OCI-LY3 (cell line): ENCODE measurements around the gene KRT6B.

Experiments
- H2AFZ ChIP-seq: fragments of 200-600, 300-600 bp; shearing (Covaris generic); 2 replicates; pipeline ENCODE4 v1.6.0; 2014; ENCODE audit warnings: antibody characterized with exemption, low read depth, low read length
- H3K27ac ChIP-seq: fragments of 200-600, 300-600 bp; sonication (generic); 2 replicates; pipeline ENCODE4 v1.5.1; 2014; ENCODE audit warnings: mild to moderate bottlenecking, low read length, moderate library complexity, mixed read lengths
- H3K27me3 ChIP-seq: fragments of 200-600, 300-600 bp; sonication (generic); 2 replicates; pipeline ENCODE4 v1.6.1; 2014; ENCODE audit warnings: low read depth, low read length, mixed read lengths
- H3K36me3 ChIP-seq: fragments of 200-600, 300-600 bp; sonication (generic); replicated peaks from 2 replicates; pipeline ENCODE3; 2014; ENCODE audit warnings: low read depth, low read length, mixed read lengths
- H3K4me1 ChIP-seq: fragments of 300-600, 200-600 bp; sonication (generic); 2 replicates; pipeline ENCODE4 v1.6.1; 2014; ENCODE audit warnings: low read length, mixed read lengths
- H3K4me2 ChIP-seq: fragments of 200-600, 300-600 bp; sonication (generic); 2 replicates; pipeline ENCODE4 v1.6.1; 2014; ENCODE audit warnings: low read length, mixed read lengths
- H3K4me3 ChIP-seq: fragments of 300-600, 200-600 bp; sonication (generic); 2 replicates; pipeline ENCODE4 v1.5.1; 2014; ENCODE audit warnings: antibody characterized with exemption, mild to moderate bottlenecking, low read length, moderate library complexity
- H3K79me2 ChIP-seq: fragments of 300-600, 200-600 bp; shearing (Covaris generic); 2 replicates; pipeline ENCODE4 v1.6.1; 2014; ENCODE audit warnings: mild to moderate bottlenecking, low read length, mixed read lengths
- H3K9ac ChIP-seq: fragments of 300-600, 200-600 bp; shearing (Covaris generic); 2 replicates; pipeline ENCODE4 v1.6.0; 2014; ENCODE audit warnings: mild to moderate bottlenecking, low read length, moderate library complexity
- H3K9me3 ChIP-seq: fragments of 200-600, 300-600 bp; shearing (Covaris generic); 2 replicates; pipeline ENCODE4 v1.6.1; 2014; ENCODE audit warnings: low read length, mixed read lengths; ENCODE audit not compliant: insufficient read depth
- H4K20me1 ChIP-seq: fragments of 200-600, 300-600 bp; sonication (generic); 2 replicates; pipeline ENCODE4 v1.6.1; 2016; ENCODE audit warnings: low read length, mixed read lengths; ENCODE audit not compliant: insufficient read depth
- EZH2phosphoT487 ChIP-seq: fragments of 200-600 bp; shearing (Covaris generic); IDR thresholded peaks from 2 replicates; pipeline ENCODE4 v1.6.1; 2018; ENCODE audit warnings: antibody characterized with exemption, mixed run types, low read depth
- TF ChIP-seq, protein P1 (sequence below): fragments of 200-600, 300-600 bp; sonication (generic); IDR thresholded peaks from 2 replicates; pipeline ENCODE4 v1.5.1; 2014; ENCODE audit warnings: antibody characterized with exemption, low read length, low read depth

The KRT6B gene

DNA sequence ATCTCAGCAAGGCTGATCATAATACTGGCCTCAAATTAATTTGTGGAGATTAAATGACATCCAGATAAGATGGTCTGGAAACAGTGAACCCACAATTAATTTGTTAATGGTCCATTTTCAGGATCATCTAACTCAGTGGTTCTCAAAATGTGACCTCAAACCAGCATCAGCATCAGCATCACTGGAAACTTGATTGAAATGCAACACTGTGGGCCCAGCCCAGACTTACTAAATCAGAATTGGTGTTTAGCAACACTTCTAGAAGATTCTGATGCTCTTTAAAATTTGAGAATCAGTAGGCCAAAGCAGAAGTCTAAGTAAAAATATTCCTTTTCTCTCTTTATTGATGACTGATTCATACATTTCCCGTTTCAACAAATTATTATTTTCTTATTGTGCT is 35.2 kb downstream of the KRT6B start:
- Histone ChIP-seq H3K36me3 (no peaks in the 10 kb centered on the region), H3K4me2 (no peak overlapping the region), H3K9ac (no peak overlapping the region), H4K20me1 (no peaks in the 10 kb centered on the region), H3K9me3 (no peaks in the 10 kb centered on the region), H3K27ac (no peak overlapping the region), H3K4me3 (no peak overlapping the region), H3K4me1 (no peaks in the 10 kb centered on the region), H3K79me2 (no peaks in the 10 kb centered on the region), H3K27me3 (peaks cover 11% of the 10 kb centered on the region), H2AFZ (no peak overlapping the region)
- no peak for TF ChIP-seq EZH2phosphoT487
- TF ChIP-seq, protein P1, sequence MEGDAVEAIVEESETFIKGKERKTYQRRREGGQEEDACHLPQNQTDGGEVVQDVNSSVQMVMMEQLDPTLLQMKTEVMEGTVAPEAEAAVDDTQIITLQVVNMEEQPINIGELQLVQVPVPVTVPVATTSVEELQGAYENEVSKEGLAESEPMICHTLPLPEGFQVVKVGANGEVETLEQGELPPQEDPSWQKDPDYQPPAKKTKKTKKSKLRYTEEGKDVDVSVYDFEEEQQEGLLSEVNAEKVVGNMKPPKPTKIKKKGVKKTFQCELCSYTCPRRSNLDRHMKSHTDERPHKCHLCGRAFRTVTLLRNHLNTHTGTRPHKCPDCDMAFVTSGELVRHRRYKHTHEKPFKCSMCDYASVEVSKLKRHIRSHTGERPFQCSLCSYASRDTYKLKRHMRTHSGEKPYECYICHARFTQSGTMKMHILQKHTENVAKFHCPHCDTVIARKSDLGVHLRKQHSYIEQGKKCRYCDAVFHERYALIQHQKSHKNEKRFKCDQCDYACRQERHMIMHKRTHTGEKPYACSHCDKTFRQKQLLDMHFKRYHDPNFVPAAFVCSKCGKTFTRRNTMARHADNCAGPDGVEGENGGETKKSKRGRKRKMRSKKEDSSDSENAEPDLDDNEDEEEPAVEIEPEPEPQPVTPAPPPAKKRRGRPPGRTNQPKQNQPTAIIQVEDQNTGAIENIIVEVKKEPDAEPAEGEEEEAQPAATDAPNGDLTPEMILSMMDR = no peak

DNA sequence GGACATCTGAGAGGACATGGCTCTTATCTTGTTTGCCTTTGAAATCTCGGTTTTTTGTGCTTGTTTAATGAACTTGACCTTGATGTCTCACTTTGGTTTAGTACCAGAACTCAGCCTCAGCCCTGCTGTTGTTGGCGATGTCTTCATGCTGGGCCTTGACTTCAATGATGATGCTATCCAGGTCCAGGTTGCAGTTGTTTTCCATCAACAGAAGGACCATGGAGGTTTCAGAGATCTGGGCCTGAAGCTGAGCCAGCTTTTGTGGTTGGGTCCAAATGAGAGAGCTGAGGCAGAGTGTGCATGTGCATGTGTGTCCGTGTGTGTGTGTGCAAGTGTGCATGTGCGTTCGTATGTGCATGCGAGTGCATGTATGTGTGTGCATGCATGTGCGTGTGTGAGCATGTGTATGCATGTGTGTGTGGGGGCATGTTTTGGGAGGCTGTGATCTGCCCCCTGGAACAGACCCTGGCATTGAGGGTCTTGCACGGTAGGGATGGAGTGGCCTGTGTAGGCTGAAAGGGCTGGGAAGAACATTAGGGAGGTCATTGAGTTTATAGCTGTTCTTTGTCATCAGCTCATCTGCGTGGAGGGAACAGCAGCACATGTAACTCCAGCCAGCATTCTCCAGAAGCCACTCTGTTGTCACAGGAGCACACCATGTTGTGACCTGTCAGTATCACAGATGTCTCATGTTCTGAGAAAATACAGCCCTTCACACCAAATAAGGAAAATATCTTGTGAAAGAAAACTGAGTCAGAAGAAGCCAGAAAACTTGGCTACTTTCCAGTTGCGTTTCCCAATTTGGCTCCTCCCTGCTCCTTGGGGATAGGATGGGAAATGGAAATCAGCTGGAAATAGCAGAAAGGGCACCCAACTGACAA is 35.8 kb downstream of the KRT6B start:
- TF ChIP-seq EZH2phosphoT487 = no peak
- TF ChIP-seq, protein P1 = no peak
- H3K9me3 ChIP-seq = no peaks in the 10 kb centered on the region
- H3K9ac ChIP-seq = no peak overlapping the region
- H4K20me1 ChIP-seq = no peaks in the 10 kb centered on the region
- H3K27ac ChIP-seq = no peak overlapping the region
- no peaks in the 10 kb centered on the region for H3K4me1 ChIP-seq
- no peak overlapping the region for H3K4me2 ChIP-seq
- no peak overlapping the region for H2AFZ ChIP-seq
- no peaks in the 10 kb centered on the region for H3K79me2 ChIP-seq
- no peak overlapping the region for H3K4me3 ChIP-seq
- peaks cover 4% of the 10 kb centered on the region for H3K27me3 ChIP-seq
- no peaks in the 10 kb centered on the region for H3K36me3 ChIP-seq

GRCh38 chr12:52414936-52415335 is 37.0 kb downstream of the KRT6B start:
- no peak overlapping the region for H3K9ac ChIP-seq
- H4K20me1 ChIP-seq = no peaks in the 10 kb centered on the region
- no peak overlapping the region for H3K4me2 ChIP-seq
- H3K4me3 ChIP-seq = no peak overlapping the region
- no peak overlapping the region for H3K27ac ChIP-seq
- no peaks in the 10 kb centered on the region; the same call in 1 of the 2 replicates for H3K27me3 ChIP-seq
- H3K36me3 ChIP-seq = no peaks in the 10 kb centered on the region
- no peaks in the 10 kb centered on the region for H3K9me3 ChIP-seq
- no peak overlapping the region for H2AFZ ChIP-seq
- no peaks in the 10 kb centered on the region for H3K4me1 ChIP-seq
- H3K79me2 ChIP-seq = no peaks in the 10 kb centered on the region
- no peak for TF ChIP-seq EZH2phosphoT487
- TF ChIP-seq, protein P1 = no peak

- no peaks in the 10 kb centered on the region for H4K20me1 ChIP-seq
- H3K79me2 ChIP-seq = no peaks in the 10 kb centered on the region
- H3K36me3 ChIP-seq = no peaks in the 10 kb centered on the region
- no peak overlapping the region for H2AFZ ChIP-seq
- H3K4me2 ChIP-seq = no peak overlapping the region
- H3K27me3 ChIP-seq = no peaks in the 10 kb centered on the region; the same call in 1 of the 2 replicates
- no peak for TF ChIP-seq EZH2phosphoT487
- TF ChIP-seq, protein P1 = no peak
- no peak overlapping the region for H3K27ac ChIP-seq
- no peak overlapping the region for H3K9ac ChIP-seq
- no peaks in the 10 kb centered on the region for H3K4me1 ChIP-seq
- no peaks in the 10 kb centered on the region for H3K9me3 ChIP-seq
- no peak overlapping the region for H3K4me3 ChIP-seq
Observed at GRCh38 chr12:52413782-52414345, 38.1 kb downstream of the KRT6B start.
